GM12892 (cell line): ENCODE data around the gene TMEM225.

Experiments used
- POLR2A ChIP-seq: IDR thresholded peaks from 2 replicates; pipeline ENCODE4 v1.6.1; 2011; ENCODE audit warnings: low read depth, low read length, control low read depth
- TAF1 ChIP-seq: IDR thresholded peaks from 2 replicates; pipeline ENCODE4 v1.6.1; 2011; ENCODE audit warnings: low read depth, mild to moderate bottlenecking, control low read depth, low read length, borderline replicate concordance

DNA sequence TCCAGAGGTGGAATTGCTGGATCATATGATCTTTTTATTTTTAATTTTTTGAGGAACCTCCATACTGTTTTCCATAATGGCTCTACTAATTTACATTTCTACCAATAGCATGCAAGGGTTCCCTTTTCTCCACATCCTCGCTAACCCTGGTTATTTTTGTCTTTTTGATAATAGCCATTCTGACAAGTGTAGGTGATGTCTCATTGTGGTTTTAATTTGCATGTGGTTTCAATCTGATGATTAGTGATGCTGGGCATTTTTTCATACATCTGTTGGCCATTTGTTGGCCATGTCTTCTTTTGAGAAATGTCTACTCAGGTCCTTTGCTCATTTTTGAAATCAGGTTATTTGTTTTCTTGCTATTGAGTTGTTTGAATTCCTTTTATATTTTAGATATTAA lies 38.6 kb upstream of the TMEM225 start:
- TF ChIP-seq TAF1 (no peak), POLR2A (no peak)
